Activated B cell treated with CpG ODN at 0.5 μM for 24 hours (primary cell): ENCODE results near the gene PTPRD. TPM values are rescaled to one million over a fixed set of nuclear protein-coding genes. Genes with fewer than 3 reads are reported as not detected.

ENCODE experiments used
- ATAC-seq: fragments of 200-7000 bp; cut with Tn5 transposase; one replicate; pipeline ENCODE4 v1.10.0; 2021; ENCODE audit warnings: low read depth, mild to moderate bottlenecking, moderate library complexity
- CTCF ChIA-PET: fragments of 350-600 bp; sonication (Branson Sonifier 250); formaldehyde crosslinking; loops from one replicate; lab custom pipeline; 2021; ENCODE audit warnings: antibody characterized with exemption; lab: Charles Lee
- POLR2A ChIA-PET: fragments of 350-600 bp; sonication (Branson Sonifier 250); formaldehyde crosslinking; loops from one replicate; lab custom pipeline; 2021; ENCODE audit warnings: antibody characterized with exemption; lab: Charles Lee
- DNase-seq: peaks from one replicate; pipeline ENCODE4 v3.0.0; 2022
- H3K27ac Mint-ChIP-seq: one replicate; pipeline ENCODE4 v1.8.0; 2020; ENCODE audit warnings: mixed read lengths
- H3K27me3 Mint-ChIP-seq: one replicate; pipeline ENCODE4 v1.8.0; 2021; ENCODE audit warnings: mixed read lengths
- H3K36me3 Mint-ChIP-seq: one replicate; pipeline ENCODE4 v1.8.0; 2021; ENCODE audit warnings: low read depth, mixed read lengths
- H3K4me1 Mint-ChIP-seq: one replicate; pipeline ENCODE4 v1.8.0; 2021; ENCODE audit warnings: mixed read lengths
- H3K4me3 Mint-ChIP-seq: one replicate; pipeline ENCODE4 v1.8.0; 2020; ENCODE audit warnings: mild to moderate bottlenecking, mixed read lengths
- H3K9me3 Mint-ChIP-seq: one replicate; pipeline ENCODE4 v1.8.0; 2020; ENCODE audit warnings: mixed read lengths
- CTCF ChIP-seq: fragments of 200-600 bp; IDR thresholded peaks from one replicate; pipeline ENCODE4 v1.8.0; 2022; ENCODE audit warnings: antibody characterized with exemption, mild to moderate bottlenecking
- intact Hi-C: fragments of 100-400 bp; cut with micrococcal nuclease; formaldehyde crosslinking; loops from one replicate; pipeline ENCODE4 v1.15.1; 2024
- total RNA-seq: library from RNA; stranded (reverse); gene quantifications from 2 replicates; pipeline ENCODE4 v1.2.3, GENCODE V29; 2022

Gene PTPRD
- total RNA-seq, 1 donor from 2014 or later: 0.04 TPM

- no peak for ATAC-seq
- CTCF ChIA-PET: no interaction called here
- H3K4me3 Mint-ChIP-seq: no peak overlapping the region
- no peaks in the 10 kb centered on the region for H3K9me3 Mint-ChIP-seq
- H3K27me3 Mint-ChIP-seq: no peaks in the 10 kb centered on the region
- no peak overlapping the region for H3K27ac Mint-ChIP-seq
- no peaks in the 10 kb centered on the region for H3K36me3 Mint-ChIP-seq
- POLR2A ChIA-PET: no interaction called here
- DNase-seq: no peak
- H3K4me1 Mint-ChIP-seq: no peaks in the 10 kb centered on the region
- no peak for TF ChIP-seq CTCF
- intact Hi-C loops: no loop called here
Observed at GRCh38 chr9:8633784-8634183, 1979.0 kb downstream of the PTPRD start.

GRCh38 chr9:8632493-8632892, 1980.3 kb downstream of the PTPRD start:
- POLR2A ChIA-PET: no interaction called here
- ATAC-seq: no peak
- TF ChIP-seq CTCF: no peak
- Mint-ChIP-seq H3K27ac (no peak overlapping the region), H3K4me3 (no peak overlapping the region), H3K36me3 (no peaks in the 10 kb centered on the region), H3K27me3 (no peaks in the 10 kb centered on the region), H3K4me1 (no peaks in the 10 kb centered on the region), H3K9me3 (no peaks in the 10 kb centered on the region)
- DNase-seq: no peak
- CTCF ChIA-PET: no interaction called here
- intact Hi-C loops: no loop called here

- Mint-ChIP-seq H3K4me1 (no peaks in the 10 kb centered on the region), H3K27me3 (no peaks in the 10 kb centered on the region), H3K9me3 (no peaks in the 10 kb centered on the region), H3K4me3 (no peak overlapping the region), H3K36me3 (no peaks in the 10 kb centered on the region), H3K27ac (no peak overlapping the region)
- intact Hi-C loops: no loop called here
- no peak for TF ChIP-seq CTCF
- ChIA-PET POLR2A (no interaction called here), CTCF (no interaction called here)
- no peak for ATAC-seq
- DNase-seq: no peak
Observed at GRCh38 chr9:8628791-8629190, 1984.0 kb downstream of the PTPRD start.

- ATAC-seq (no peak), DNase-seq (no peak)
- ChIA-PET POLR2A (no interaction called here), CTCF (no interaction called here)
- Mint-ChIP-seq H3K36me3 (no peaks in the 10 kb centered on the region), H3K4me3 (no peak overlapping the region), H3K9me3 (no peaks in the 10 kb centered on the region), H3K27ac (no peak overlapping the region), H3K27me3 (no peaks in the 10 kb centered on the region), H3K4me1 (no peaks in the 10 kb centered on the region)
- TF ChIP-seq CTCF: no peak
- intact Hi-C loops: no loop called here
Observed at GRCh38 chr9:8627976-8628679, 1984.7 kb downstream of the PTPRD start.

- Mint-ChIP-seq H3K4me1 (no peaks in the 10 kb centered on the region), H3K36me3 (no peaks in the 10 kb centered on the region), H3K27ac (no peak overlapping the region), H3K9me3 (no peaks in the 10 kb centered on the region), H3K4me3 (no peak overlapping the region), H3K27me3 (no peaks in the 10 kb centered on the region)
- ChIA-PET POLR2A (no interaction called here), CTCF (no interaction called here)
- ATAC-seq (no peak), DNase-seq (no peak)
- no peak for TF ChIP-seq CTCF
- intact Hi-C loops: no loop called here
Observed at GRCh38 chr9:8622871-8623270, 1989.9 kb downstream of the PTPRD start.
